GM23248 (cell line): Measurements from ENCODE around the gene FTCDNL1. TPM values are rescaled to one million over a fixed set of nuclear protein-coding genes. Genes with fewer than 3 reads are reported as not detected.

Experiments
- DNase-seq: peaks from one replicate; pipeline ENCODE4 v3.0.0-alpha.2; 2015
- H2AFZ ChIP-seq: fragments of 200-600 bp; sonication (generic); 2 replicates; pipeline ENCODE4 v1.6.1; 2016; ENCODE audit warnings: antibody characterized with exemption
- H3F3A ChIP-seq: fragments of 200-600 bp; sonication (generic); 2 replicates; pipeline ENCODE4 v1.6.1; 2016; ENCODE audit warnings: mild to moderate bottlenecking, antibody characterized with exemption, mixed run types; ENCODE audit not compliant: insufficient read depth
- H3K27ac ChIP-seq: fragments of 200-600 bp; sonication (generic); 2 replicates; pipeline ENCODE4 v1.5.1; 2016; ENCODE audit warnings: mild to moderate bottlenecking
- H3K27me3 ChIP-seq: fragments of 200-600 bp; sonication (generic); replicated peaks from 2 replicates; pipeline ENCODE4 v1.6.1; 2016; ENCODE audit warnings: mild to moderate bottlenecking; ENCODE audit not compliant: insufficient read depth
- H3K36me3 ChIP-seq: fragments of 200-600 bp; sonication (generic); 2 replicates; pipeline ENCODE4 v1.6.1; 2016; ENCODE audit warnings: low read depth, mild to moderate bottlenecking
- H3K4me1 ChIP-seq: fragments of 200-600 bp; sonication (generic); 2 replicates; pipeline ENCODE4 v1.6.1; 2016; ENCODE audit warnings: mild to moderate bottlenecking; ENCODE audit not compliant: insufficient read depth
- H3K4me2 ChIP-seq: fragments of 200-600 bp; sonication (generic); one replicate; pipeline ENCODE4 v1.6.1; 2016; ENCODE audit warnings: mild to moderate bottlenecking; ENCODE audit not compliant: unreplicated experiment
- H3K4me3 ChIP-seq: fragments of 200-600 bp; sonication (generic); 2 replicates; pipeline ENCODE4 v1.5.1; 2016; ENCODE audit warnings: mild to moderate bottlenecking
- H3K79me2 ChIP-seq: fragments of 200-600 bp; sonication (generic); 2 replicates; pipeline ENCODE4 v1.6.1; 2016; ENCODE audit warnings: mild to moderate bottlenecking; ENCODE audit not compliant: insufficient read depth
- H3K9ac ChIP-seq: fragments of 200-600 bp; sonication (generic); 2 replicates; pipeline ENCODE4 v1.6.1; 2016; ENCODE audit warnings: mild to moderate bottlenecking
- H3K9me2 ChIP-seq: fragments of 200-600 bp; sonication (generic); 2 replicates; pipeline ENCODE4 v1.6.1; 2016; ENCODE audit warnings: mixed run types, mild to moderate bottlenecking, moderate library complexity; ENCODE audit not compliant: insufficient read depth
- H3K9me3 ChIP-seq: fragments of 200-600 bp; sonication (generic); one replicate; pipeline ENCODE4 v1.6.1; 2017; ENCODE audit warnings: low read depth
- H4K20me1 ChIP-seq: fragments of 200-600 bp; sonication (generic); 2 replicates; pipeline ENCODE4 v1.6.0; 2016; ENCODE audit not compliant: insufficient read depth
- EZH2 ChIP-seq: fragments of 200-600 bp; sonication (generic); IDR thresholded peaks from 2 replicates; pipeline ENCODE4 v1.6.1; 2018; ENCODE audit warnings: antibody characterized with exemption, mild to moderate bottlenecking; ENCODE audit not compliant: insufficient read depth, poor library complexity, severe bottlenecking
- EZH2phosphoT487 ChIP-seq: fragments of 200-600 bp; sonication (generic); IDR thresholded peaks from 2 replicates; pipeline ENCODE4 v1.6.1; 2018; ENCODE audit warnings: antibody characterized with exemption, moderate library complexity, mild to moderate bottlenecking, low read depth; ENCODE audit not compliant: insufficient read depth
- WGBS, 2 experiments: methylation state at CpG; one replicate each; pipeline ENCODE4 v1.1.6; 2015 to 2017; ENCODE audit warnings: low lambda C conversion rate in 2 of 2, low coverage in 1 of 2; ENCODE audit errors: missing lambda C conversion rate in 2 of 2; 5-methylcytosine and 5-hydroxymethylcytosine counted together
- in situ Hi-C: fragments of 300-500 bp; cut with MboI; formaldehyde crosslinking; loops from 2 replicates; pipeline ENCODE4 v1.15.0; 2020
- polyA plus RNA-seq: library from polyadenylated mRNA; unstranded; fragments of >200 nt; fragmentation: Nextera tagmentation; extraction: Ambion mirVana; gene quantifications from 2 replicates; pipeline ENCODE4 v1.2.1, GENCODE V29; 2016
- total RNA-seq: library from RNA; depleted of rRNA; stranded (reverse); fragments of >200 nt; shearing (Covaris generic); gene quantifications from 2 replicates; pipeline ENCODE4 v1.2.3, GENCODE V29; 2014

FTCDNL1 gene
- total and polyA plus RNA-seq, 2 experiments from 2014 or later = 0.65 to 1.9 TPM

- Histone ChIP-seq H3K9ac (no peak overlapping the region), H3K27ac (no peak overlapping the region), H3K27me3 (peaks cover 20% of the 10 kb centered on the region), H2AFZ (no peak overlapping the region), H3K4me1 (no peaks in the 10 kb centered on the region), H3K4me2 (no peak overlapping the region), H4K20me1 (no peaks in the 10 kb centered on the region), H3K4me3 (no peak overlapping the region), H3K9me2 (no peaks in the 10 kb centered on the region), H3K79me2 (no peaks in the 10 kb centered on the region), H3F3A (no peaks in the 10 kb centered on the region), H3K9me3 (no peaks in the 10 kb centered on the region), H3K36me3 (no peaks in the 10 kb centered on the region)
- in situ Hi-C loops = loop anchor here (25.0 kb wide), 1 partner anchor 1416 kb away; no protein-coding TSS in a partner anchor
- TF ChIP-seq EZH2 (no peak), EZH2phosphoT487 (no peak)
- DNase-seq = no peak
- WGBS, 2 experiments = 16 to 19% methylated on average over 2 of the region's 2 CpGs
Measured at GRCh38 chr2:199727801-199728200, 123.2 kb downstream of the FTCDNL1 start.

GRCh38 chr2:199727306-199727705, 123.7 kb downstream of the FTCDNL1 start:
- Histone ChIP-seq H4K20me1 (no peaks in the 10 kb centered on the region), H3K9me3 (no peaks in the 10 kb centered on the region), H3K9ac (no peak overlapping the region), H3K4me3 (no peak overlapping the region), H3K9me2 (no peaks in the 10 kb centered on the region), H3K36me3 (no peaks in the 10 kb centered on the region), H3K79me2 (no peaks in the 10 kb centered on the region), H3K27me3 (peaks cover 15% of the 10 kb centered on the region), H3K27ac (no peak overlapping the region), H3K4me1 (no peaks in the 10 kb centered on the region), H3K4me2 (no peak overlapping the region), H3F3A (no peaks in the 10 kb centered on the region), H2AFZ (no peak overlapping the region)
- WGBS, 2 experiments = 29 to 31% methylated on average over 1 of the region's 1 CpG
- no peak for DNase-seq
- TF ChIP-seq EZH2phosphoT487 = no peak
- in situ Hi-C loops = loop anchor here (25.0 kb wide), 1 partner anchor 1415 kb away; no protein-coding TSS in a partner anchor

- no peaks in the 10 kb centered on the region for H3K9me3 ChIP-seq
- no peaks in the 10 kb centered on the region for H3F3A ChIP-seq
- no peaks in the 10 kb centered on the region for H3K9me2 ChIP-seq
- no peak overlapping the region for H2AFZ ChIP-seq
- no peaks in the 10 kb centered on the region for H3K4me1 ChIP-seq
- no peaks in the 10 kb centered on the region for H3K79me2 ChIP-seq
- no peak overlapping the region for H3K27ac ChIP-seq
- no peak overlapping the region for H3K4me2 ChIP-seq
- no peak overlapping the region for H3K4me3 ChIP-seq
- H3K9ac ChIP-seq = no peak overlapping the region
- no peak for DNase-seq
- no peak for TF ChIP-seq EZH2
- TF ChIP-seq EZH2phosphoT487 = no peak
- H3K27me3 ChIP-seq = no peaks in the 10 kb centered on the region
- 74 to 77% methylated on average over 4 of the region's 4 CpGs for WGBS, 2 experiments
- no peaks in the 10 kb centered on the region for H3K36me3 ChIP-seq
- in situ Hi-C loops = no loop called here
- no peaks in the 10 kb centered on the region for H4K20me1 ChIP-seq
Measured at GRCh38 chr2:199718074-199718473, 132.9 kb downstream of the FTCDNL1 start.

DNA sequence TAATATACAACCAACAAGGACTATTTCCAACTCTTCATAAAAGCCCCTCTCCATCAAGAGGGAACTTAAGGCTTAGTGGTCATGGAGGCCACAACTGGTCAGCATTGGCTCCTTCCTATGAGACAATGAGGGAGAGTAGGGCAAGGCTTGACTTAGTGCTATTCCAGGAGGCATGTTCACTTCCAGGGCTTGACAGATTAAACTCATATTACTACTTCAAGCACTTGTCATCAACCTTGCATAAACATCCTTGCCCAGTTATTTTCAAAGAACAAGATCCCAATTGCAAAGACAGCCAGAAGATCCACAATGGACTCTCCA, 133.4 kb downstream of the FTCDNL1 start:
- no peak overlapping the region for H3K9ac ChIP-seq
- no peak for DNase-seq
- H3K4me3 ChIP-seq = no peak overlapping the region
- no peak overlapping the region for H2AFZ ChIP-seq
- H3K4me2 ChIP-seq = no peak overlapping the region
- H4K20me1 ChIP-seq = no peaks in the 10 kb centered on the region
- H3K27ac ChIP-seq = no peak overlapping the region
- in situ Hi-C loops = no loop called here
- H3K9me2 ChIP-seq = no peaks in the 10 kb centered on the region
- no peaks in the 10 kb centered on the region for H3F3A ChIP-seq
- no peaks in the 10 kb centered on the region for H3K79me2 ChIP-seq
- TF ChIP-seq EZH2phosphoT487 = no peak
- no peak for TF ChIP-seq EZH2
- H3K36me3 ChIP-seq = no peaks in the 10 kb centered on the region
- H3K27me3 ChIP-seq = no peaks in the 10 kb centered on the region
- H3K4me1 ChIP-seq = no peaks in the 10 kb centered on the region
- no peaks in the 10 kb centered on the region for H3K9me3 ChIP-seq
